Endodermal cell (in vitro differentiated cells): Measurements from ENCODE around the gene SLC7A14. TPM values are rescaled to one million over a fixed set of nuclear protein-coding genes. Genes with fewer than 3 reads are reported as not detected.

Experiments used
- DNase-seq: peaks from one replicate; pipeline ENCODE4 v3.0.0-alpha.2; 2017
- H3K27ac ChIP-seq: 2 replicates; pipeline ENCODE4 v1.5.1; 2013; ENCODE audit warnings: mild to moderate bottlenecking, low read depth, low read length, moderate library complexity
- H3K27me3 ChIP-seq: 2 replicates; pipeline ENCODE4 v1.6.1; 2013; ENCODE audit warnings: mild to moderate bottlenecking, low read length, moderate library complexity; ENCODE audit not compliant: insufficient read depth, control insufficient read depth, poor library complexity, severe bottlenecking
- H3K36me3 ChIP-seq: 2 replicates; pipeline ENCODE4 v1.7.0; 2013; ENCODE audit warnings: mild to moderate bottlenecking, low read length, moderate library complexity; ENCODE audit not compliant: control insufficient read depth, insufficient read depth
- H3K4me1 ChIP-seq: one replicate; pipeline ENCODE4 v1.7.0; 2013; ENCODE audit warnings: low read length; ENCODE audit not compliant: control insufficient read depth, insufficient read depth
- H3K4me3 ChIP-seq: 2 replicates; pipeline ENCODE4 v1.5.1; 2013; ENCODE audit warnings: mild to moderate bottlenecking, low read length, moderate library complexity
- H3K9ac ChIP-seq: 2 replicates; pipeline ENCODE4 v1.6.1; 2013; ENCODE audit warnings: mild to moderate bottlenecking, low read length, moderate library complexity; ENCODE audit not compliant: poor library complexity, severe bottlenecking; ENCODE audit errors: extremely low read depth
- H3K9me3 ChIP-seq: 2 replicates; pipeline ENCODE4 v1.6.1; 2013; ENCODE audit warnings: mild to moderate bottlenecking, low read length, moderate library complexity; ENCODE audit not compliant: control insufficient read depth
- H3K27ac Mint-ChIP-seq: 2 replicates; pipeline ENCODE4 v1.8.0; 2020; ENCODE audit warnings: mixed read lengths
- H3K27me3 Mint-ChIP-seq: 2 replicates; pipeline ENCODE4 v1.8.0; 2021; ENCODE audit warnings: mild to moderate bottlenecking, mixed read lengths; ENCODE audit not compliant: insufficient read depth
- H3K36me3 Mint-ChIP-seq: 2 replicates; pipeline ENCODE4 v1.8.0; 2020; ENCODE audit warnings: low read depth, mixed read lengths
- H3K4me1 Mint-ChIP-seq: 2 replicates; pipeline ENCODE4 v1.8.0; 2020; ENCODE audit warnings: mixed read lengths
- H3K4me3 Mint-ChIP-seq: 2 replicates; pipeline ENCODE4 v1.8.0; 2020; ENCODE audit warnings: mild to moderate bottlenecking, moderate library complexity, mixed read lengths
- H3K9me3 Mint-ChIP-seq: 2 replicates; pipeline ENCODE4 v1.8.0; 2020; ENCODE audit warnings: mild to moderate bottlenecking, mixed read lengths
- CTCF ChIP-seq: fragments of 200-600 bp; sonication (generic); conservative IDR thresholded peaks from 2 replicates; pipeline ENCODE4 v1.5.0; 2021; ENCODE audit warnings: antibody characterized with exemption, mild to moderate bottlenecking
- WGBS, 2 experiments: methylation state at CpG; one replicate each; pipeline versions ENCODE4 v1.1.5 to v1.1.7; 2013; ENCODE audit warnings: missing lambda C conversion rate in 2 of 2, mixed read lengths in 1 of 2; ENCODE audit not compliant: insufficient coverage in 1 of 2, insufficient read length in 1 of 2; 5-methylcytosine and 5-hydroxymethylcytosine counted together
- total RNA-seq, 2 donors: library from RNA; stranded (reverse); fragmentation: NEBNext Ultra II Directional in 1 of 2; extraction: Animal tissue kit (Norgen Biotek cat#: 25700) in 1 of 2; gene quantifications; 2 replicates in 1 of 2; 3 replicates in 1 of 2; pipeline ENCODE4 v1.2.1, GENCODE V29; 2021

Gene SLC7A14
- total RNA-seq, 2 donors from 2014 or later, result 0.29 to 0.42 TPM

GRCh38 chr3:170614214-170614966 is 28.5 kb upstream of the SLC7A14 start:
- Histone ChIP-seq H3K4me3 (no peak overlapping the region), H3K4me1 (no peaks in the 10 kb centered on the region), H3K27me3 (no peaks in the 10 kb centered on the region), H3K9ac (no peak overlapping the region), H3K27ac (no peak overlapping the region), H3K36me3 (no peaks in the 10 kb centered on the region), H3K9me3 (no peaks in the 10 kb centered on the region)
- Mint-ChIP-seq H3K4me1 (no peaks in the 10 kb centered on the region), H3K36me3 (no peaks in the 10 kb centered on the region), H3K27ac (no peak overlapping the region), H3K27me3 (peaks cover 5% of the 10 kb centered on the region), H3K4me3 (no peak overlapping the region), H3K9me3 (peaks cover 23% of the 10 kb centered on the region)
- no peak for TF ChIP-seq CTCF
- no peak for DNase-seq
- WGBS, 2 experiments, result 83 to 88% methylated on average over 5 of the region's 5 CpGs

DNA sequence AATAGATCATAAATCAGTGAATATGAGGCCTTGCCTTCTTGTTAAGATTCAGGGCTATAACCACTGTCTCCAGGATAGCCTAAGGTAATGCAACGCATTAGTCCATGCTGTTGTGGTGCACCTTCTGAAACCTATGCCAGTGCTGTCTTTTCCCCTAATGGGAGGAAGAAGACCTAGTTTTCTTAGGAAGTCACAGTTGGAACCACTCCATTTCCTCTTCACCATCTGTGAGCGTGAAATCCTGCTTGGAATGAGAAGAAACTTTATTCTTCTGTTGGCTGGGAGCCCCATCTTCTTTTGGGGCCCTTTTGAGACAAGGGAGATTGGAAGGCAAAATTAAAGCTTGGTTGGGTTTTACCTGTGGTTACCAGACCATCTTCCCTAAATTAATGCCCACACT is 25.9 kb upstream of the SLC7A14 start:
- H3K27me3 ChIP-seq, result no peaks in the 10 kb centered on the region
- 83 to 91% methylated on average over 1 to 2 of the region's 2 CpGs for WGBS, 2 experiments
- H3K27ac ChIP-seq, result no peak overlapping the region
- TF ChIP-seq CTCF, result no peak
- H3K9me3 ChIP-seq, result no peaks in the 10 kb centered on the region
- no peak for DNase-seq
- Mint-ChIP-seq H3K27ac (no peak overlapping the region), H3K9me3 (peaks cover 5% of the 10 kb centered on the region), H3K27me3 (peaks cover 3% of the 10 kb centered on the region), H3K36me3 (no peaks in the 10 kb centered on the region), H3K4me3 (no peak overlapping the region), H3K4me1 (no peaks in the 10 kb centered on the region)
- no peaks in the 10 kb centered on the region for H3K4me1 ChIP-seq
- no peaks in the 10 kb centered on the region for H3K36me3 ChIP-seq
- no peak overlapping the region for H3K4me3 ChIP-seq
- H3K9ac ChIP-seq, result no peak overlapping the region

DNA sequence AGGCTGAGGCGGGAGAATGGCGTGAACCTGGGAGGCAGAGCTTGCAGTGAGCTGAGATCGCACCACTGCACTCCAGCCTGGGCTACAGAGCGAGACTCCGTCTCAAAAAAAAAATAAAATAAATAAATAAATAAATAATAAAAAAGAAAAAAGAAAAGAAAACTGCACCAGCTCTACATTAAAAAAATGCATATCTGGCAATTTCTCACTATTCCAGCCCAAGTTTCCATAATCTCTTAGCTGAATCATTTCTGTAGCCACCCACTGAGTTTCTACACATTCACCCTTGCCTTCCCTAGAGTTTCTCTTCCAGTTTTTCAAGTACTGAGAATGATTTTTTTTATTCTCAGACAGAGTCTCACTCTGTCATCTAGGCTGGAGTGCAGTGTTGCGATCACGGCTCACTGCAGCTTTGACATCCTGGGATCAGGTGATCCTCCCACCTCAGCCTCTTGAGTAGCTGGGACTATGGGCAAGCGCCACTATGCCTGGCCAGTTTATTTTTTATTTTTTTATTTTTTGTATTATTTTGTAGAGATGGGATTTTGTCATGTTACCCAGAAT is 24.5 kb upstream of the SLC7A14 start:
- TF ChIP-seq CTCF, result no peak
- no peaks in the 10 kb centered on the region for H3K27me3 ChIP-seq
- 97 to 100% methylated on average over 3 to 5 of the region's 8 CpGs for WGBS, 2 experiments
- Mint-ChIP-seq H3K27me3 (peaks cover 3% of the 10 kb centered on the region), H3K9me3 (no peaks in the 10 kb centered on the region), H3K4me1 (no peaks in the 10 kb centered on the region), H3K36me3 (no peaks in the 10 kb centered on the region), H3K4me3 (no peak overlapping the region), H3K27ac (no peak overlapping the region)
- no peak overlapping the region for H3K27ac ChIP-seq
- no peak overlapping the region for H3K9ac ChIP-seq
- no peak for DNase-seq
- no peaks in the 10 kb centered on the region for H3K36me3 ChIP-seq
- H3K9me3 ChIP-seq, result no peaks in the 10 kb centered on the region
- no peak overlapping the region for H3K4me3 ChIP-seq
- H3K4me1 ChIP-seq, result no peaks in the 10 kb centered on the region
